Stimulated activated CD4-positive, alpha-beta T cell treated with anti-CD3 and anti-CD28 coated beads, Interleukin-4, amount 100 ng/mL, for 24 hours (primary cell): ENCODE results near the gene CXCL1.
"Not testable (repeated sequence)": the region's sequence is repeated elsewhere in the genome, so short reads cannot be mapped to it uniquely, and the experiment has no call there.

Experiments
- DNase-seq: peaks from one replicate; pipeline ENCODE4 v3.0.0-alpha.2; 2020

The CXCL1 gene

DNA sequence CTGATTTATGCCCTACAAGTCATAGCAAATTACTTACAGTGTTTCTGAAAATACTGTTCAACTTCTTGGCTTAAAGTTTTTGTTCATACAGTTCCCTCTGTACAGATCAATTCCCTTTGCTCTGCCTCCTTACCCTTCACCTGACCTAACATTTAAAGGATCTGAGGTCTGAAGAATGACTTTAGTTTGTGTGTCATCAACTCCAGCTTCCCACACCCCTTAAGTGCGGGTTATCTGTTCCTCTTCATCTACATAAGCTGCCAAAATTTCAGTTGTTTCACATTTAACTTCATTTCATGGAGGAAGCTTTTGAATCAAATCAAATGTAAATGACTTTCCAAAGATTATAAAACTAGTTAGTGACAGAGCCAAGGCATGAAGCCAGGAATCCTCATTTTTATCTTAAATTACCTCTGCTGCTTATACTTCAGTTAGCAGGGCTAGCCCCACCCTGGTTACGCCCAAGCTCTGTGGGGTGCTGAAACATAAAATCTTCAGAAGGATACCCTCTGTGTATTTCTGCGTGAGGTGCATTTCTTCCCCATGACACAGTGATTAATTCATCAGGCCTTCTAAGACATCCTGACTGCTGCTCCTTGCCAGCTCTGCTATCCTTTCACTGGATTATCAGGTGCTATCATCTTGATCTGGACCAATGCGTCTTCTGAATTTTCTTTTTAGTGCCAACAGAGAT is 16.5 kb downstream of the CXCL1 start:
- DNase-seq: no peak

DNA sequence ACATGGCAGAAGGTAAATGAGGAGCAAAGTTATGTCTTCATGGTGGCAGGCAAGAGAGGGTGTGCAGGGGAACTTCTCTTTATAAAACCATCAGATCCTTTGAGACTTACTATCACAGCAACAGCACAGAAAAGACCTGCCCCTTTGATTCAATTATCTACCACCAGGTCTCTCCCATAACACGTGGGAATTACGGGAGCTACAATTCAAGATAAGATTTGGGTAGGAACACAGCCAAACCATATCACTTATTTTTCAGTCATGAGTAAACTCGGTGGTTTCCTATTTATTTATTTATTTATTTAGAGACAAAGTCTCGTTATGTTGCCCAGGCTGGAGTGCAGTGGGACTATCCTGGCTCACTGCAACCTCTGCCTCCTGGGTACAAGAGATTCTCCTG is 22.1 kb downstream of the CXCL1 start:
- no peak for DNase-seq

DNA sequence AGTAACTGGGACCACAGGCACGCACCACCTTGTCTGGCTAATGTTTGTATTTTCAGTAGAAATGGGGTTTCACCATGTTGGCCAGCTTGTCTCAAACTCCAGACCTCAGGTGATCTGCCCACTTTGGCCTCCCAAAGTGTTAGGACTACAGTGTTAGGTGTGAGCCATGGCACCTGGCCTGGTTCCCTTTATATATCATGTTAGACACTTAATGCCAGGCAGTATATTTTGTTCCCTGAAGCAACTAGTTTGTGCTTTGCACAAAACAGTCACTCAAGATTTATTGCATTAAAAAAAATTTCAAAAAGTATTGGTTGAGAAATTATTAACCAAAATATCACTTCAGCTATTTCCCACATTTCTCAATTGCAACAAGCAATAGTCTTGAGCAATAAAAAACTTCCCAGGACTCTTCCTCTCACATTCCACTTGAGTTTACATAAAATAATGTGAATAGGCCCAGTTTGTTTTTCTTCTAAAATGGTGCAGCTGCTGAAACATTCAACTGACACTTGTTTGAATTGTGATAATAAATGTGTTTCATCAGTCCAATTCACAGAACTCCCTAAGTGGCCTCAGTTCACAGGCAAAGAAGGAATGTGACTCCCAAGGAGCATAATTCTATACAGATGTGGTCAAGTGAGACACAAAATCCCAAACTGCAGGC is 22.7 kb downstream of the CXCL1 start:
- no peak for DNase-seq

DNA sequence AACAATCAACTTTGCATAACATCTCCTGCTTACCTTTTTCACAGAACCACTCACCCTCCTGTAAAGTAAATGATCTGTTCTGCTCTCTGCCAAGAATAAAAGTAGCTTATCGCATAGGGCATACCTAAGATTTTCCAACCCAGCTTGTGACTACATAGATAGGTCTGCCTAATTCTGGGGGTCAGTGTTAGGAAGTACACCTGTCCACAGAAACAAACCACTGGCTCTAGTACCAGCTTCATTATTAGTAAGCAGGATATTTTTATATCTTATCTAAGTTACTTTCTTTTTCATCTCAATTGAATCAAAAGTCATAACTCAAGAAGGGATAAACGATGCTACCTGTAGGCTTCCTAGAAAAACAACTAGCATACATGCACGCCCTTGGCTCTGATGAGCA is 23.8 kb downstream of the CXCL1 start:
- DNase-seq: no peak

DNA sequence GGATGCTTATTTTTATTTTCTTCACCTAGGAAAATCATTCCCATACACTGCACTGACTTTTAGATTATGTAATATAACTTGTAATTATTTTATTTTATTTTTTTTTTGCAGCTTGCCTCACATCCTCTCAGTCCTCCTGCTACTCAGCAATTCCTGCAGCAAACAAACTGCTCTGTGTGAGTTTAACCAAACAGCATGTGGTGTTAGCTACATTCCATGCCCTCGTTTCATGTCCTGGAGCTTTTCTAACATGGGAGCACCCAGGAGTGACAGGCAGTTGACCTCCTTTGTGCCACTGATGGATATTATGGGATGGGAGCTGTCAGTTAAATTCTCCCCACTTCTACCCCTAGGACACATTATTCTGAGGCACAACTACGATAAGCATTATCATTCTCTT is 24.8 kb downstream of the CXCL1 start:
- DNase-seq: no peak

DNA sequence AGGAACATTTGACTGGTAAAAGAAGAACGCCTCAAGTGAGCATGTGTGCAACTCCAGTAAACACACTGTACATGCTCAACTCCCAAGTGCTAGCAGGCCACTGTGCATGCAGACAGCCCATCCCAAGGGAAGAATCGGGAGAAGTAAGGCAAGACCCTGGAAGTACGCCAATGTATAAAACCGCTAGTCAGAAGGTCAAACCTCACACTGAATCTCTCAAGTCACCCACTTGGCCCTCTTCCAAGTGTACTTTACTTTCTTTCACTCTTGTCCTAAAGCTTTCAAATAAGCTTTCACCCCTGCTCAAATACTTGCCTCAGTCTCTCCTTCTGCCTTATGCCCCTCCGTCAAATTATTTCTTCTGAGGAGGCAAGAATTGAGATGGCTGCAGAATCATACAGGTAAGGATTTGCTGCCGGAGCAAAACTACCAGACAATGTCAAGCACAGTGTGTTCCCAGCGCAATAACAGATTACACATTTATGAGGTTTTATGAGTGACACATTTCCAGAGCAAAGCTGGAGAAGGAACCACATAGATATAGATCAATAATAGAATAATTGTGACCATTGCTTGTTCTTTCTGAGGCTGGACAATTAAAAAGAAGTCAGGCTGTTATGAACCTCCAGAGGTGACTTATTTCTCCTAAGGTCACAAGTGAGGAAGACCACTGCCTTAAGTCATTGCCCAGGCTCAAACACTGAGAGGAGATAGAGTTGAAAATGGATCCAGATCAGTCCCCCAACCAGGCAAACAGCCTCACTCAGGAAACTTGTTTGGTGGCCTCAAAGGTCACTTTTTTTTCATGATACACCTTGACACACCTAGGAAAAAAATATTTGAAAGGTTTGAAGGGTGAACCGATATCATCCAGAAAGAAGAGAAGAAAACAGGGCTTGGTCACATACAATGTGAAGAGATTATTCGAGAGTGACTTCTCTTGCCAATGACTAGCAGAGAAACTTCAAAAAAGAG is 26.3 kb downstream of the CXCL1 start:
- no peak for DNase-seq

DNA sequence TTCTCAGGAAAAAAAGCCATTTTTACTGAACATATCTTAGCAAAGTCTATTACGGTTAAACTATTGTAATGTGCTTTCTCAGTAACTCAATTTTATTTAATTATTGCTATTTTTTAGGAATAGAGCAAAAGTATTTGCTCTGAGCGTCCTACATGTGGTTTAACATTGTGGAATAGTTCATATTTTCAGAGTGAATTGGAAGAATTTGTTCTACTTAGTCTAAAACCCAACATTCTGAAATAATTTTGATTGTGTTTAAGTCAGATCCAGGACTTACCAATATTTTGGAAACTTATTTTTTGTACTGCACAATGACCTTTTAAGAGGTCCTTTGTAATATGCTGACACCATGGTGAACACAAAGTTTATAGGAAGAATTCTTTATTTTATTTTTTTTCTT is 27.2 kb downstream of the CXCL1 start:
- DNase-seq: no peak

DNA sequence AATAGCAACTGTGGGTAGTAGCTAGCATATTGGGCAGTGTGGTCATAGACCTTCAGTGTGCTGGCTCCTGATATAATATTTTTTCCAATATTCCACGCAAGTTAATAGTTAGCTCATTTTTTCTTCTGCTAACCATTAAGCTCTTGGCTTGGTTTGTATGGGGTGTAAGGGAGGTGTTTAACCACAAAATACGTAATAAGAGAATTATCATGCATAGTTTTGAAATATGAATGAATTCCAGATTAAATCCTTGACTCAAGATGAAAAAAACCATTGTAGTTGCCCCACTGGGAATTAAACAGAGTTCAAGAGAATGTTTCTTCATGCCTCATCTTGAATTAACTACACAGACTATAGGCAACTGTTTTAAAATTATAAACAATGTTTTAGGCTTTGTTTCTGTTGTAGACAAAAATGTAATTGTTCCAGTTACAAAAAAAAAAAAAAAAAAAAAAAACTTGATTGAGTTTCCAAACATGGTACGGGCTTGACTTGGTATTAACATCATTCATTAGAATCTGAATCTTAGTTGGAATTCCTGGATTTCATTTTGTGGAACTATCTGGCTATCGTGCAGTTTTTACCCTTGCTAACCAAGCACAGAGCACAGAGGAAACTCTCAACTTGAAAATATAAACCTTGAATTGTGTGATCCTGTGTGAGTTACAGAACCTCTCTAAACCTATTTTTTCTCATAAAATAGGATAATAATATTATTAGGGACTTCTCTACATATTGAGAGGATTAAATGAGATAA is 28.4 kb downstream of the CXCL1 start:
- DNase-seq: no peak

DNA sequence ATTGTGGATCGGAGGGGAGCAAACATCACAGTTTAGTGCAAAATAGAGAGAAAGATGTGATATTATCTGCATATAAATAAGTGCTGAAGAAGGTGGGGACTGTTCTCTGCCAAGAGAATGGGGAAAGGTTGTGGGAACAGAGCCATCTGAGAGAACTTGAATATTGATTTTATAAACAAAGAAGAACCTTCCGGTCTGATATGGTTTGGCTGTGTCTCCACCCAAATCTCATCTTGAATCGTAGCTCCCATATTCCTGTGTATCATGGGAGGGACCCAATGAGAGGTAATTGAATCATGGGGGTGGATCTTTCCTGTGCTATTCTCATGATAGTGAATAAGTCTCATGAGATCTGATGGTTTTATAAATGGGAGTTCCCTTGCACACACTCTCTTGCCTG is 30.1 kb downstream of the CXCL1 start:
- not testable (repeated sequence) for DNase-seq

DNA sequence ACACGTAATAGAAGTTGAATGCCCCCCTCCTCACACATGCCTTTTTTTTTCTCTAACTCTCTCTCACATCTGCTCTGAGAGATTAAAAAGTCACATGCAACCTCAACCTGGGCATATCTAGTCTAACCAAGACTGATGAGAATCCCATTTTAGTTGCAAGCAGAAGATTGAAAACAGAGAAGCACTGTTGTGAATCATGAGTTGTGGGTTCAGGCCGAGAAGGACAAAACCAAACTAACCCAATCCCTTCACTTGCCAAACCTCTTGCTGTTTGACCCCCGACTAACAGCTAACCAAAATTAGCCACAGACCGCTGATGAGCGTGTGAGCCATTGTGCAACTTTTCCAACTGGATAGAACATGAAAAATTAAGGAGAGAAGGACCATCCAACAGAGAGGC is 31.8 kb downstream of the CXCL1 start:
- no peak for DNase-seq

DNA sequence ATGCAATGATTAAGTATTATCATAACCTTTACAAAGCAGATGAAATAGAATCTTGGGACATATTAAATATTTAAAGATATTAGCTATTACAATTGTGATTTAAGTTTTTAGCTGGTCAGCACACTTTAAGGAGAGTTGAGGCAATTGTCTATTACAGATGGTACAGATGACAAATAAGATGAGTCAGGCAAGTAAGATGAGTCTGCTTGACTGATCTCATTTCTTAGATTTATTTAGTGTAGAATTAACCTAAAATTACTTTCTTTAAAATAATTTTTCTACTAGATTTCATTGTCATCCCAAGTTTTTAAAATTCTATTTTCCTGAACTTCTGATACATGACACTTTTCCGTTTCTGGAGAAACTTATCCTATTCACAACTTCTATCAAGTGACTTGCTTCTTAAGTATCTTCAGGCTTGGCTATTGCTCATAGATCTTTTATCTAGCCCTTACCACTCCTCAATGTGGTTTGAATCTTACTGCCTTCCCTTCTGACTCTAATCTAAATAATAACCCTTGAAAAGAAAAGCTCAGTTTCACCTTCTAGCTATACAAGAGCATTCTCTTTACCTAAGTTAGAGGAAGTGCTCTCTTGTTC is 32.9 kb downstream of the CXCL1 start:
- no peak for DNase-seq

DNA sequence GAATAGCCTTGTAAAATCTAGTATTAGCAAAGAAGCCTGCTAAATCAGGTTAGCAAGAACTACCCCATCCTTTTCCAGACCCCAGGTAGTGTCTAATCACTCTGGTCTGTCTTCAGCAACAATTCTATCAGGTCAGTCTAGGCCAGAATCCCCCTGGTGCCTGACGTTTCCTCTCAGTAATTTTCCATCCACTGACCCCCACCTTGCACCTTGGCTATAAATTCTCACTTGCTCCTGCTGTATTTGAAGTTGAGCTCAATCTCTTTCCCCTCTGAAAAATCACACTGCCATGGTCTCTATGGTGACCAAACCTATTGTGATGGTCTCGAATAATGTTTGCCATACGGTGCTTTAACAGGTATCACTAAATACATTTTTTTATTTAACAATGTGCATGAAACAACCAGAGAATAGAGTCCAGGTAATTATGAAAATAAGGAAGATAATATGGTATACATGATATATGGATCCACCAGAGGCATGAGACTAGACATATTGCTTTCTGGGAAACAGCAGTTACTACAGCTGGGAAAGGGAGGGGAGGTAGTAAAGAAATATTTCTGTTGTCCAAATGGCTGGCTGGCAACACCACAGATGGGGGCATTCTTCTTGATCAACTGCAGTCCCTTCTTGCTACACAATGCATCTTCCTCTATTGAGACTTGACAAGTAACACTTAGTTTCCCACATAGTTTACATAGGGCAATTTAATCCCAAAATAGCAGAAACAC is 33.8 kb downstream of the CXCL1 start:
- DNase-seq: no peak

DNA sequence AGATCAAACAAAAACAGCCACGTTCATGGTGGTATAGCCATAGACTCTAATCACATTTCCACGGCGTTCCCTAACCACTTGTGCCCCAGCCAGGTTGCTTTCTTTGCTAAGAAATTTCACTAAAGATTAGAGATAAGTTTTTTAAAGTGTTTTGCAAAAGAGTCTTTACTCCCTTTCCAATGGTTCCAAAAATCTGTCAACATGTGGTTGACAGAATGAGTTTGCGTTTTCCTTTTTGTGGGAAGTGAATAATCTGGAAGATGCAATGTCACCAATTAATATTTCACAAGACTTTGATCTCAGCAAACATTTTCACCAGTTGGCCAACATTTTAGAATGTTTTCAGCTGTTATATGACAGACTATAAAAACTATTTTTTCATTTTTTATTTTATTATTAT is 35.3 kb downstream of the CXCL1 start:
- no peak for DNase-seq

DNA sequence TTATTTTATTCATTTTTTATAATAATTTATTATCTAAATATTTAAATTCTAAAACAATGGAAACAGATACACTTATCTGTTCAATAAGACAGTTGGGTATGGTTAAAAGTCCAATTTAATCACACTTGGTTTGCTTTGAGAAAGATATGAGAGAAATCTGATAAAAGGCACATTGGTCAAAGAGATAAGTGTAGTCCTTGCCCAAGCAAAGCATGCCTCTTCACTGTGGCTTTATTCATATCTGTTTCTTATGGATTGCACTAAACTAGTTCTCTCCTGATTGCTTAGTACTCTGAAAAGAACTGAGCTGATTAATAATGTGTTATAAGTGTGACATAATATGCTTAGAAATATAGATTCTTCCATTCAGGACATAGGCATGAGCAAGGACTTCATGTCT is 39.8 kb downstream of the CXCL1 start:
- DNase-seq: no peak

DNA sequence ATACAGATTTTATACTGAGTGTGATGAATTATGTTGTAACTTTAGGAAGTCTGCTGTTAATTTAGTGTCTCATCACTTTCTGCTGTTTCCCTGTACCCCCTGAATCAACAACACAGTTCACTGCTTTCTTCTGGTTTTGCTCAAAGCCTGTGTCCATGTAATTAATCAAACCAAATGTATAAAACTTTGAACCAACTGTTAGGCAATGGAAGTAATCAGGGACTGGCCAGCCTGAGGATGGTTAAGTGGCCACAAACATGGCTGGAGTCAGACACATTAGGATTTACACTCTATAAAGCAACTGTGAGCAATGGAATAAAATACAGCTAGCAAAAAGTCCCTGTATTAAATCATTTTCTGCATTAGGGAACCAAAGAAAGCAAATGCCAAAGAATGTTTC is 42.6 kb downstream of the CXCL1 start:
- no peak for DNase-seq

DNA sequence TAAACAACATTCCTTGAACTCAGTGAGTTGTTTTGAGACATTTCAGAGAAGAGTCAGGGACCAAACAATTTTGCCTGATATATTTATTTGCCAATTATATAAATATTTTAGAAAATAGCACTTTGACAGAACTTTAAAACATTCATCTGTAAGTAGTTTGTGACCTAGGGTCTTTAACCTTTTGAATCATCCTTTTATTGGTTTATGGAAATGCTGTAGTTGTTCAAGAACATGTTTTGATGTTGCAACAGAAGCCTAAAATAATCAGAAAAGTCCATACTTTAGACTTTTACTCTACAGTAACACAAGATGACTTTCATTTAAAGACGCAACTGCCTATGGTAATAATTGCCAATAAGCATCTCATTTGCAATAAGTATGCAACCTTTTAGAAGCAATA is 43.0 kb downstream of the CXCL1 start:
- no peak for DNase-seq

DNA sequence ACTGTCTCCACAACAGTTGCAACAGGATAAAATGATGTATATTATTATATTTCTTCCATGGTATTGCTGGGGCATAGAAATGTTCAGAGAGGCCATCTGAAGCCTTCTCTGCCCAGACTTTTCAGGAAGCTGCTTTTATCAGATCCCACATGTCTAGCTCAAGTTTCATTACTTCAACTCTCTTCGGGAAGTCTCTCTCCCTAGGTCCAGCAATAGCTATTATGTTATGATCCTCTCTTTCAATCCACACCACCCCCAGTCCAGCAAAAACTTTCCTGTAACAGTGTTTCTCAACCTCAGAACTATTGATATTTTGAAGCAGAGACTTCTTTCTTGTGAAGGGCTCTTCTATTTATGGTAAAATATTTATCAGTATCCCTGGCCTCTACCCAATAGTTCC is 44.9 kb downstream of the CXCL1 start:
- DNase-seq: no peak

DNA sequence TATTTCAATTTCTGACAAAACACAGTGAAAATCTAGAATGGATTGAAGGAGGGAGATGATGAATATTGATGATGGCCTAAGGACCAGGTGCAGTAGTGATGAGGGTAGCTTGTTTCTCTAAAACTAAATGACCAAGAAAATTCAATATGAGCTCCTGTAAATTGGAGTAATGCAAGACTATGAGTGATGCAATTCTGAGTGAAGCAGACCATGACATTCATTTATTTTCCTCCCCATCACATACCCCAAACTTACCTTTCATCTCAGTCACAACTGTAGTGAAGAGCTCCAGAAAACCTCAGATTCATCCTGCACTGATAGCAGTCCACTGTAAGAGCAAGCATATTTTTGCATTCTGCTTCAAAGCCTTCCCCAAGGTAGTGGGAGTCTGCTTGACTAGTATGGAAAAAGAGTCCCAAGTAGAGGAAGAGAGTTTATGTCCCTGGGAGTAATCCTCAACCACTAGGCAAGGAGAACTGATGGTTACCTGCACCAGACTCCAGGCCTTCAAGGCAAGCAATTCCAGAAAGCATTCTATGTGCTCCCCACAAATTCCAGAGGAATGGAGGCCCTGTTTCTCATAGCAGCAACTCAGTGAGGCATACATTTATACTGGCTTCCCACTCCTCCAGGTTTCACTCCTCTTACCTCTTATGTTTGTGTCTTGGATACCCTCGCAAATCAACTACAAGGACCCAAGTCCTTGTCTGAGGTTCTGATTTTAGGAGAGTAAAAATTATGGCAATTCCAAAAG is 47.2 kb downstream of the CXCL1 start:
- no peak for DNase-seq

DNA sequence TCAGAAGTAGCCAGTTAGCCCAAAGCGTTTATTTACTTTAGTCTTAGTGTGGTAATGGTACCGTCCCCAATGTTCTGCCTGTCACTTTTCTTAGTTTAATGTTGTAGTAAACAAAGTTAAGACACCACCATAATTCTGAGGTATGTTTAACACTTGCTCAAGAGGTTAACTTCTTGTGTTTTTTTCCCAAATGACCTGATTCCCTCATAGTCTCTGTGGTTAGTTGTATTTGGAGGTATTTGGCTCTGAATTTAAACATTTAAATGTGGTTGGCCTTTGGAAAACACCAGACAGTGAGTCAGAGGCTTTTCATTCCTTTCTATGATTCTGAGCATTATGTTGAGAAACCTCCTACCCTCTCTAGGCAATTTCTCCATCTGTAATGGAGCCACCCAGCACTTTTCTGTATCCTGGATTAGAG is 47.9 kb downstream of the CXCL1 start:
- DNase-seq: no peak

DNA sequence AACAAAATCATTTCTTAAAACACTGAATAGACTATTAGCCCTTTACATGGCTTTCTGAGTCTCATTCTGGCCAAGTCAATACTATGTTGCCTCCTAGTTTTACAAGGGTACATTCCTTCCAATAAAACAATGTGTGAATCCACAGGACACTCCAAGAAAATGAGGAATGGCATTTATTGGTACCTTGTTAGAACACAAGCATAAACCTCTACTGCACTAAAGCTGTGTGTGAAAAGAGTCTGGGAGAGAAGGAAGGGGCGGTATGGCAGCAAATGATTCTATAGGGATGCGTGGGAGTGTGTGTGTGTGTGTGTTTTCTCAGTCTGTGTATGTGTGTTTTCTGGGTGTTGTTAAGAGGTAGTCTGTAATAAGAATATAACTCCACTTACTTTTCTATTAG is 48.9 kb downstream of the CXCL1 start:
- no peak for DNase-seq

DNA sequence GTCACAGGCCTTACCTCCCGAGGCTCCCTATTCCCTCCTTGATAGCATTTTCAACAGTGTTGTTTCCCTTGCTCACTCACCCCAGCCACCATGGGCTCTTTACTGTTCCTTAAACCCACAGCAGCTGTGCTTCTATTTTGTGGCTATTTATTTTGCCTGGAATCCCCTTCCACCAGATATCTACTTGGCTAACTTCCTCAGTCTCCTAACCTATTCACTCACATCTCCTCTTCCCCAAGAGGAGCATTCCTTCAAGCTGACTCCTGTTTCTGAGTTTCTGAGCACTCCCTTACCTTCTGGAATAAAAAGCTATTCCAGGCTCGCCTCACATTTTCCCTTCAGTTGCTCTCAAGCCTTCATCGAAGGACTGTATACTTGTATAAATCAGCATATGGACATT is 50.5 kb downstream of the CXCL1 start:
- DNase-seq: no peak
